ENCODE data around the gene MPP3. TPM values are rescaled to one million over a fixed set of nuclear protein-coding genes. Genes with fewer than 3 reads are reported as not detected.

MPP3 gene
- total RNA-seq, 1 experiment from 2014 or later = 11.3 TPM

DNA sequence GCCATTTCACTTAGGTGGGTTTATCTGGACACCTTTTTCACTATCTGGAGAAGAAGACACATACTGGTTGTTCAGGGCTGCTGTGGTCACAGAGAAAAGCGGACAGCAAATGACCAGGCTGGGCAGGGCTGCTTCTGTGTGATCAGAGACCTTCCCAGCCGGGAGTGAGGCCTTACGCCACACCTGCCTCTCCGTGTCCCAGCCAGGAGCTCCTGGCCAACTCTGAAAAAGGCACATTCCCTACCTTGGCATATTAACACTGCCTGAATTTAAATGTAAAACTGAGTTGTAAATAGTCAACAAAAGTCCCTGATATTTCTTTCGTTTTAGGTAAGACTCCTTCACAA, 65.3 kb downstream of the MPP3 start:
- ATAC-seq = no peak
- POLR2A ChIA-PET = no interaction called here
- no peaks in the 10 kb centered on the region for H3K9me3 Mint-ChIP-seq
- peaks cover 3% of the 10 kb centered on the region for H3K4me1 Mint-ChIP-seq
- peaks cover 30% of the 10 kb centered on the region for H3K36me3 Mint-ChIP-seq
- no peak for DNase-seq (ENCODE audit: low spot score)
- no peaks in the 10 kb centered on the region for H3K27me3 Mint-ChIP-seq (ENCODE audit: low read depth)
- no peak overlapping the region for H3K27ac Mint-ChIP-seq
- TF ChIP-seq RORB (CRISPR knock-in tag; IDR thresholded peaks at IDR 0.05) (no peak), PREB (CRISPR knock-in tag; IDR thresholded peaks at IDR 0.05; ENCODE audit: borderline replicate concordance) (no peak), RELA (CRISPR knock-in tag; IDR thresholded peaks at IDR 0.05; ENCODE audit: borderline replicate concordance) (no peak), FOXJ3 (CRISPR knock-in tag; IDR thresholded peaks at IDR 0.05; ENCODE audit: borderline replicate concordance) (no peak), GABPB1 (CRISPR knock-in tag; IDR thresholded peaks at IDR 0.05) (no peak), USF1 (CRISPR knock-in tag; IDR thresholded peaks at IDR 0.05) (no peak), SMAD3 (CRISPR knock-in tag; IDR thresholded peaks at IDR 0.05; ENCODE audit: borderline replicate concordance) (no peak), FOXK1 (CRISPR knock-in tag; IDR thresholded peaks at IDR 0.05) (no peak), ZNF232 (CRISPR knock-in tag; IDR thresholded peaks at IDR 0.05) (no peak), KAT7 (CRISPR knock-in tag; IDR thresholded peaks at IDR 0.05; ENCODE audit: borderline replicate concordance) (no peak), SMAD4 (CRISPR knock-in tag; IDR thresholded peaks at IDR 0.05) (no peak), IRF2 (CRISPR knock-in tag; IDR thresholded peaks at IDR 0.05; ENCODE audit: borderline replicate concordance, low read depth) (no peak)
- TF ChIP-seq, protein P1, sequence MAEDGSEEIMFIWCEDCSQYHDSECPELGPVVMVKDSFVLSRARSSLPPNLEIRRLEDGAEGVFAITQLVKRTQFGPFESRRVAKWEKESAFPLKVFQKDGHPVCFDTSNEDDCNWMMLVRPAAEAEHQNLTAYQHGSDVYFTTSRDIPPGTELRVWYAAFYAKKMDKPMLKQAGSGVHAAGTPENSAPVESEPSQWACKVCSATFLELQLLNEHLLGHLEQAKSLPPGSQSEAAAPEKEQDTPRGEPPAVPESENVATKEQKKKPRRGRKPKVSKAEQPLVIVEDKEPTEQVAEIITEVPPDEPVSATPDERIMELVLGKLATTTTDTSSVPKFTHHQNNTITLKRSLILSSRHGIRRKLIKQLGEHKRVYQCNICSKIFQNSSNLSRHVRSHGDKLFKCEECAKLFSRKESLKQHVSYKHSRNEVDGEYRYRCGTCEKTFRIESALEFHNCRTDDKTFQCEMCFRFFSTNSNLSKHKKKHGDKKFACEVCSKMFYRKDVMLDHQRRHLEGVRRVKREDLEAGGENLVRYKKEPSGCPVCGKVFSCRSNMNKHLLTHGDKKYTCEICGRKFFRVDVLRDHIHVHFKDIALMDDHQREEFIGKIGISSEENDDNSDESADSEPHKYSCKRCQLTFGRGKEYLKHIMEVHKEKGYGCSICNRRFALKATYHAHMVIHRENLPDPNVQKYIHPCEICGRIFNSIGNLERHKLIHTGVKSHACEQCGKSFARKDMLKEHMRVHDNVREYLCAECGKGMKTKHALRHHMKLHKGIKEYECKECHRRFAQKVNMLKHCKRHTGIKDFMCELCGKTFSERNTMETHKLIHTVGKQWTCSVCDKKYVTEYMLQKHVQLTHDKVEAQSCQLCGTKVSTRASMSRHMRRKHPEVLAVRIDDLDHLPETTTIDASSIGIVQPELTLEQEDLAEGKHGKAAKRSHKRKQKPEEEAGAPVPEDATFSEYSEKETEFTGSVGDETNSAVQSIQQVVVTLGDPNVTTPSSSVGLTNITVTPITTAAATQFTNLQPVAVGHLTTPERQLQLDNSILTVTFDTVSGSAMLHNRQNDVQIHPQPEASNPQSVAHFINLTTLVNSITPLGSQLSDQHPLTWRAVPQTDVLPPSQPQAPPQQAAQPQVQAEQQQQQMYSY (CRISPR knock-in tag; IDR thresholded peaks at IDR 0.05) = no peak
- TF ChIP-seq, protein P2, sequence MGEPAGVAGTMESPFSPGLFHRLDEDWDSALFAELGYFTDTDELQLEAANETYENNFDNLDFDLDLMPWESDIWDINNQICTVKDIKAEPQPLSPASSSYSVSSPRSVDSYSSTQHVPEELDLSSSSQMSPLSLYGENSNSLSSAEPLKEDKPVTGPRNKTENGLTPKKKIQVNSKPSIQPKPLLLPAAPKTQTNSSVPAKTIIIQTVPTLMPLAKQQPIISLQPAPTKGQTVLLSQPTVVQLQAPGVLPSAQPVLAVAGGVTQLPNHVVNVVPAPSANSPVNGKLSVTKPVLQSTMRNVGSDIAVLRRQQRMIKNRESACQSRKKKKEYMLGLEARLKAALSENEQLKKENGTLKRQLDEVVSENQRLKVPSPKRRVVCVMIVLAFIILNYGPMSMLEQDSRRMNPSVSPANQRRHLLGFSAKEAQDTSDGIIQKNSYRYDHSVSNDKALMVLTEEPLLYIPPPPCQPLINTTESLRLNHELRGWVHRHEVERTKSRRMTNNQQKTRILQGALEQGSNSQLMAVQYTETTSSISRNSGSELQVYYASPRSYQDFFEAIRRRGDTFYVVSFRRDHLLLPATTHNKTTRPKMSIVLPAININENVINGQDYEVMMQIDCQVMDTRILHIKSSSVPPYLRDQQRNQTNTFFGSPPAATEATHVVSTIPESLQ (CRISPR knock-in tag; IDR thresholded peaks at IDR 0.05) = no peak
- TF ChIP-seq, protein P3, sequence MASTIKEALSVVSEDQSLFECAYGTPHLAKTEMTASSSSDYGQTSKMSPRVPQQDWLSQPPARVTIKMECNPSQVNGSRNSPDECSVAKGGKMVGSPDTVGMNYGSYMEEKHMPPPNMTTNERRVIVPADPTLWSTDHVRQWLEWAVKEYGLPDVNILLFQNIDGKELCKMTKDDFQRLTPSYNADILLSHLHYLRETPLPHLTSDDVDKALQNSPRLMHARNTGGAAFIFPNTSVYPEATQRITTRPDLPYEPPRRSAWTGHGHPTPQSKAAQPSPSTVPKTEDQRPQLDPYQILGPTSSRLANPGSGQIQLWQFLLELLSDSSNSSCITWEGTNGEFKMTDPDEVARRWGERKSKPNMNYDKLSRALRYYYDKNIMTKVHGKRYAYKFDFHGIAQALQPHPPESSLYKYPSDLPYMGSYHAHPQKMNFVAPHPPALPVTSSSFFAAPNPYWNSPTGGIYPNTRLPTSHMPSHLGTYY (CRISPR knock-in tag; IDR thresholded peaks at IDR 0.05) = no peak
- TF ChIP-seq, protein P4, sequence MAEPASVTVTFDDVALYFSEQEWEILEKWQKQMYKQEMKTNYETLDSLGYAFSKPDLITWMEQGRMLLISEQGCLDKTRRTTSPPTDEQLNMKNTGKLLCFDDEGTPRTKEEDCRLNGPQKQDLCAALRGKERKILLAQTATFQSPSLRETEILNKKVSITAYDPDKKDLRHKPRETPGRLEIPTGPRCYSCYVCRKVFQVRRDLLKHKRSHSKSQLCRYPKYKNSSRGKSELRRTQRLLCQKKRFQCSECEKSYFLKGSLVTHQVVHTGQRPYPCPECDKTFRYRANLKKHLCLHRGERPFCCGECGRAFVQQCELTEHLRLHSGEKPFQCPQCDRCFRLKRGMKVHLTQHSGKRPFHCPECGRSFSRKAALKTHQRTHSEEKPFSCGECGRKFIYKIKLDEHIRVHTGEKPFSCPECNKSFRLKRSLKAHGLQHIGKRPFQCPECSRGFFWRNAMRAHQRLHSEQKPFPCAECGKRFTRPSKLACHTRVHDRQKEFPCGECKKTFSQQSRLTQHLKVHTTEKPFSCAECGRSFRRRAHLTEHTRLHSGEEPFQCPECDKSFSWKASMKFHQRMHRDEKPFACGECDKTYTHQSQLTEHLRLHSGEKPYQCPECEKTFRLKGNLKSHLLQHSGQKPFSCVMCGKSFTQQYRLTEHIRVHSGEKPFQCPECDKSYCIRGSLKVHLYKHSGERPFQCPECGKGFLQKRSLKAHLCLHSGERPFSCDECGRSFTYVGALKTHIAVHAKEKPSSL (CRISPR knock-in tag; conservative IDR thresholded peaks at IDR 0.05) = no peak
- TF ChIP-seq, protein P5, sequence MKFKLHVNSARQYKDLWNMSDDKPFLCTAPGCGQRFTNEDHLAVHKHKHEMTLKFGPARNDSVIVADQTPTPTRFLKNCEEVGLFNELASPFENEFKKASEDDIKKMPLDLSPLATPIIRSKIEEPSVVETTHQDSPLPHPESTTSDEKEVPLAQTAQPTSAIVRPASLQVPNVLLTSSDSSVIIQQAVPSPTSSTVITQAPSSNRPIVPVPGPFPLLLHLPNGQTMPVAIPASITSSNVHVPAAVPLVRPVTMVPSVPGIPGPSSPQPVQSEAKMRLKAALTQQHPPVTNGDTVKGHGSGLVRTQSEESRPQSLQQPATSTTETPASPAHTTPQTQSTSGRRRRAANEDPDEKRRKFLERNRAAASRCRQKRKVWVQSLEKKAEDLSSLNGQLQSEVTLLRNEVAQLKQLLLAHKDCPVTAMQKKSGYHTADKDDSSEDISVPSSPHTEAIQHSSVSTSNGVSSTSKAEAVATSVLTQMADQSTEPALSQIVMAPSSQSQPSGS (CRISPR knock-in tag; IDR thresholded peaks at IDR 0.05; ENCODE audit: borderline replicate concordance, low read depth) = no peak
- CTCF ChIA-PET = interaction anchor here (0.9 to 14.2 kb wide), 10 partner anchors 11 to 400 kb away, joined by 3 to 476 read pairs (median 4); partner anchors contain the start of genes CD300LG and DUSP3
- no peak overlapping the region for H3K4me3 Mint-ChIP-seq
